K562 (cell line): ENCODE measurements around the gene SETD5. TPM values are rescaled to one million over a fixed set of nuclear protein-coding genes. Genes with fewer than 3 reads are reported as not detected.

Source experiments
- CCAR2 ChIP-seq: fragments of 200-400 bp; formaldehyde crosslinking; IDR thresholded peaks from 2 replicates; pipeline ENCODE4 v1.6.1; 2017; ENCODE audit warnings: mild to moderate bottlenecking, low read depth, low read length
- DDX20 ChIP-seq: fragments of 450-650 bp; IDR thresholded peaks from 2 replicates; pipeline ENCODE4 v1.6.1; 2016; ENCODE audit warnings: missing genetic modification characterization, low read depth, mild to moderate bottlenecking, missing compliant biosample characterization, moderate library complexity
- E2F8 ChIP-seq: fragments of 450-650 bp; IDR thresholded peaks from 2 replicates; pipeline ENCODE4 v1.7.1; 2018; ENCODE audit warnings: mild to moderate bottlenecking, low read depth; ENCODE audit not compliant: partially characterized antibody
- EGR1 ChIP-seq: fragments of 450-650 bp; conservative IDR thresholded peaks from 2 replicates; pipeline ENCODE4 v1.6.1; 2017; ENCODE audit warnings: mild to moderate bottlenecking
- EP400 ChIP-seq: fragments of 450-650 bp; IDR thresholded peaks from 2 replicates; pipeline ENCODE4 v1.6.1; 2017; ENCODE audit warnings: antibody characterized with exemption, mild to moderate bottlenecking, moderate library complexity
- FOXA3 ChIP-seq, 2 experiments: fragments of 450-650 bp in 1 of 2; sonication (generic) in 1 of 2; formaldehyde crosslinking; IDR thresholded peaks in 1 of 2; conservative IDR thresholded peaks in 1 of 2; 2 replicates each; pipeline versions ENCODE4 v1.4.0 to v1.8.0; 2020 to 2022; ENCODE audit warnings: mild to moderate bottlenecking in 2 of 2, missing genetic modification reagents in 1 of 2
- FOXJ2 ChIP-seq: fragments of 200-800 bp; sonication (Bioruptor generic); IDR thresholded peaks from 2 replicates; pipeline ENCODE4 v1.6.1; 2016; ENCODE audit warnings: missing genetic modification characterization, missing compliant biosample characterization
- ID3 ChIP-seq, 2 experiments: fragments of 250-450 bp in 1 of 2; fragments of 450-650 bp in 1 of 2; sonication (Bioruptor Pico) in 1 of 2; IDR thresholded peaks; 2 replicates each; pipeline versions ENCODE4 v1.6.1 to v1.8.0; 2016 to 2021; ENCODE audit warnings: mild to moderate bottlenecking in 2 of 2, moderate library complexity in 2 of 2, missing compliant biosample characterization in 1 of 2, missing genetic modification characterization in 1 of 2
- L3MBTL2 ChIP-seq: fragments of 450-650 bp; IDR thresholded peaks from 2 replicates; pipeline ENCODE4 v1.6.1; 2016; ENCODE audit warnings: mild to moderate bottlenecking, moderate library complexity
- MAZ ChIP-seq, 2 experiments: fragments of 450-650 bp in 1 of 2; sonication (generic) in 1 of 2; formaldehyde crosslinking; IDR thresholded peaks in 1 of 2; conservative IDR thresholded peaks in 1 of 2; 2 replicates each; pipeline versions ENCODE4 v1.4.0 to v1.5.0; 2020; ENCODE audit warnings: mild to moderate bottlenecking in 1 of 2, missing genetic modification reagents in 1 of 2
- MECOM ChIP-seq: fragments of 250-450 bp; sonication (Bioruptor Pico); IDR thresholded peaks from 2 replicates; pipeline ENCODE4 v1.8.0; 2022; ENCODE audit warnings: inconsistent platforms
- NFIX ChIP-seq: fragments of 250-450 bp; sonication (Bioruptor Pico); IDR thresholded peaks from 2 replicates; pipeline ENCODE4 v1.4.0; 2020; ENCODE audit warnings: low read depth, mild to moderate bottlenecking, moderate library complexity
- VEZF1 ChIP-seq: fragments of 200-800 bp; sonication (Bioruptor generic); IDR thresholded peaks from 2 replicates; pipeline ENCODE4 v1.6.1; 2017; ENCODE audit warnings: missing genetic modification characterization, missing compliant biosample characterization
- polyA plus RNA-seq, 8 experiments: library from polyadenylated mRNA; depleted of rRNA in 4 of 8; stranded (reverse) in 5 of 8; unstranded in 3 of 8; fragments of >200 nt; fragmentation: Nextera tagmentation in 2 of 8; fragmentation: Illumina TruSeq in 1 of 8; extraction: Ambion mirVana in 2 of 8; extraction: Trizol in 1 of 8; gene quantifications; 2 replicates each; pipeline versions ENCODE4 v1.2.1 to v1.2.3, GENCODE V29; 2011 to 2014; ENCODE audit warnings: inconsistent platforms in 1 of 8, missing spikeins in 1 of 8
- total RNA-seq, 7 experiments: library from RNA; depleted of rRNA in 6 of 7; stranded (reverse); fragments of >200 nt in 6 of 7; fragmentation: Illumina TruSeq in 2 of 7; extraction: Trizol in 2 of 7; gene quantifications; 2 replicates each; pipeline versions ENCODE4 v1.2.1 to v1.2.3, GENCODE V29; 2011 to 2021; ENCODE audit warnings: low replicate concordance in 1 of 7

The SETD5 gene
- total and polyA plus RNA-seq, 9 of the 15 experiments (the other 6 are each of a cell fraction or from before 2014, with no cell fraction given): 20.8 to 135 (median 87.2) TPM

GRCh38 chr3:9422712-9423424 is 25.5 kb downstream of the SETD5 start (continued):
- TF ChIP-seq VEZF1 (peak; percentile 48; the same call in 1 of the 2 replicates), MECOM (CRISPR knock-in tag) (peak; percentile 77; the same call in 1 of the 2 replicates), EP400 (peak; percentile 96), FOXJ2 (tag) (peak; percentile 65; the same call in 1 of the 2 replicates), CCAR2 (no peak), EGR1 (no peak), NFIX (peak; percentile 46; the same call in 1 of the 2 replicates), E2F8 (no peak), L3MBTL2 (peak; percentile 69; the same call in 1 of the 2 replicates), MAZ (CRISPR knock-in tag; conservative IDR thresholded peaks at IDR 0.05 in 1 of 2, IDR thresholded peaks at IDR 0.05 in 1 of 2) (peak in 1 of 2 experiments; percentile 44; a peak in 3 of 4 replicates), FOXA3 (CRISPR knock-in tag; conservative IDR thresholded peaks at IDR 0.05 in 1 of 2, IDR thresholded peaks at IDR 0.05 in 1 of 2) (peak in 1 of 2 experiments; percentile 71; a peak in 2 of 4 replicates), DDX20 (tag) (0 out of 2 replicates have a peak, but pooled peaks have one; percentile 7), ID3 (CRISPR knock-in tag; IDR thresholded peaks at IDR 0.05) (no peak; the same call in 1 of the 2 replicates), ID3 (tag; IDR thresholded peaks at IDR 0.05) (peak; percentile 91)
